Skeletal muscle satellite cell (primary cell): ENCODE data around the gene SPATA21.

Experiments used
- H3K27me3 ChIP-seq: 2 replicates; pipeline ENCODE4 v1.7.0; 2013; ENCODE audit warnings: low read length; ENCODE audit not compliant: control insufficient read depth, insufficient read depth
- H3K36me3 ChIP-seq: 2 replicates; pipeline ENCODE4 v1.7.0; 2013; ENCODE audit warnings: mild to moderate bottlenecking, control low read depth, low read length; ENCODE audit not compliant: insufficient read depth
- H3K4me1 ChIP-seq: 2 replicates; pipeline ENCODE4 v1.7.0; 2013; ENCODE audit warnings: low read length; ENCODE audit not compliant: control insufficient read depth, insufficient read depth
- H3K4me2 ChIP-seq: 2 replicates; pipeline ENCODE4 v1.7.0; 2013; ENCODE audit warnings: mild to moderate bottlenecking, low read length
- H3K4me3 ChIP-seq: 2 replicates; pipeline ENCODE4 v1.7.0; 2013; ENCODE audit warnings: low read length
- H3K9ac ChIP-seq: 2 replicates; pipeline ENCODE4 v1.7.0; 2013; ENCODE audit warnings: mild to moderate bottlenecking, low read depth, low read length, moderate library complexity
- H3K9me3 ChIP-seq: replicated peaks from 2 replicates; pipeline ENCODE4 v1.7.0; 2013; ENCODE audit warnings: mild to moderate bottlenecking, control low read depth, low read length

The SPATA21 gene

DNA sequence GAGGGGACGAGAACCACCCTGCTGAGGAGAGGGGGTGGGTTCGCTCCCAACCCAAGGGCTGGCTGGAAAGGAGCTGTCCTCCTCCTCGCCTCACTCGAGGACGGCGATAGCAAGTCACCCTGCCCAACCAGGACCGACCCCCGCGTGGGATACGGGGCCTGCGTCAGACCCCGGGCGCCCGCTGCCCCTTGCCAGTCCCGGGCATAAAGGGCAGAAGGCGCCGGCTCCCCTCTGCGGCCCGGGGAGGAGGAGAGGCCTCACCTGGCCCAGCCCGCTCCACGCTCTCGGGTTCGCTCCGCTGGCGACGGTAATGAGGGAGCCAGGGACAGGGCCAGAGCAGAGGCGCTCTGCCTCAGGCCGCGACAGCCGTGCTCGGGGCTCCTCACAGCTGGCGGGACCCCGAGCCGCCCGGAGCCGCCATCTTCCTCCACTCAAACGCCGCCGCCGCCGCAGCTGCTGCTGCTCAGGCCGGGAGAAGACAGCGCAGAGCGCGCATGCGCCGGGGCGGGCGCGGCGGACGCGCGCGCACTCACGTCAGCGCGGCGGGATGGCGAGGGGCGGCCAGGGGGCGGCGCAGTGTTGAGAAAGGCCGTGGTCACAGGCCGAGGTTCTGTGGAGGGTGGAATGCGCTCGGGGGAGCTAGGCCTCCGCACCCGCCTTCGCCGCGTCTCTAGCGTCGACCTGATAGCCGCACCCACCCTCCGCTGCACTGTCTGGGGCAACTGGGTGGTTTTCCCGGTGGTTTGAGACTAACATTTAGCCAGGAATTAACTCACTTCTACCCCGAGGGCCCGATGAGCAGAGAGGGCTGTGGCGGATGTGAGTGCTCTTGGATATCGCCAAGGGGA, 85.0 kb downstream of the SPATA21 start, which contains the start of gene FBXO42:
TSS of gene FBXO42 (minus strand) at position 487 of the 848 bp plus-strand sequence. CDS start 37,062 bp downstream, outside the sequence.
- Histone ChIP-seq H3K9ac (peak within 1 kb of the TSS; percentile 98), H3K4me1 (peaks cover 30% of the 10 kb centered on the region), H3K9me3 (no peaks in the 10 kb centered on the region), H3K27me3 (no peaks in the 10 kb centered on the region), H3K4me3 (peak within 1 kb of the TSS; percentile 97), H3K4me2 (peak within 1 kb of the TSS; percentile 94), H3K36me3 (no peaks in the 10 kb centered on the region)

DNA sequence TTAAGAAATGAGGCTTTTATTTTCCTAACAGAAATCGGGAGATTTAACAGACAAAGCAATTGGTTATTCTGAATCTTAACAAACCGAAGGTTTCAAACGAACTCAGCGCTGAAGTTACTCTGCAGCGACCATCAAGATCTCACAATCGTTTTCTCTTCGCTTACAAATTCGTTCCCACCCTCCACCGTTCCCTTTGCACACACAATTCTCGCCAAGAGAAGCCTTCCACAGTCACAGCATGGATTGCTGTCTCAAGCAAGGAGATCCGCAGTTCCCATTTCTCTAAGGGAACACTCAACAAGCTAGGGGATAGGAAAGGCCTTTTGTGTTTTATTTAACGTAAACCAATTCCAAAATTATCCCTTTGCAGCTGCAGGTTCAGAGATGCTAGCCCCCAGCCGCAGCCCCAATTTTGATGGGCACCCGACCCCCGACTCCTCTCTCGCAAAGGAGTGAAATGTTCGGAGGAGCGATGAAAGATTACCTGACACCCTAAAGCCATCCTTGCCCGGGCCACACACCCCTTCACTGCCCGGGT, 85.7 kb downstream of the SPATA21 start:
- H3K9ac ChIP-seq, result peak overlapping the region; percentile 98
- no peaks in the 10 kb centered on the region for H3K9me3 ChIP-seq
- peaks cover 30% of the 10 kb centered on the region for H3K4me1 ChIP-seq
- H3K4me3 ChIP-seq, result peak overlapping the region; percentile 97
- no peaks in the 10 kb centered on the region for H3K36me3 ChIP-seq
- peak overlapping the region; percentile 94 for H3K4me2 ChIP-seq
- H3K27me3 ChIP-seq, result no peaks in the 10 kb centered on the region

DNA sequence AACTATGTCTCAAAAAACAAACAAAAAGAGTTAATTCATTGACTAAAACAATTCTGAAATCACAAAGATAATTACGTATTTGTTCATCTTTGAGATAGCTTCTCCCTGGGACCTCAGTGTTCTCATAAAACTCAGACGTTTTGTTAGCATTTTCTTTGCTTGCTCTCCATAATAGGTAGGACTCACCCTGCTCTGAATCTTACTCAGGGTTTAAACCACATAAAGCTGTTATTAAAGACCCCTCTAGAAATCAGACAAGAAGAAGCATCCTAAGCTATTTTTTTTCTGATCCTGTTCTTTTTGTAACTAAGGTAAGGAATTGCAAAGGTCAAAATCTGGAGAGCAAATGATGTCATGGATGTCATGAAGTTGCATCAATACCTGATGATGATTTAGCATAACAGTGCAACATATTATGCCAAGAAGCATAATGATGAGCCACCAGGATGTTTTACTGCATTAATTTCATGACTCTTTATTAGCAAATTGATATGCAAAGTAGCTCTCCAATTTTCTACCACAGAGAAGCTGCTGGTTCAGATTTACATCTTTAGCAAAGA, 87.3 kb downstream of the SPATA21 start:
- Histone ChIP-seq H3K4me1 (peaks cover 30% of the 10 kb centered on the region), H3K4me2 (peak overlapping the region; percentile 94), H3K27me3 (no peaks in the 10 kb centered on the region), H3K36me3 (no peaks in the 10 kb centered on the region), H3K4me3 (no peak overlapping the region), H3K9me3 (no peaks in the 10 kb centered on the region), H3K9ac (peak overlapping the region; percentile 98)
